B cell (primary cell): Measurements from ENCODE around the gene SLC39A8. TPM values are rescaled to one million over a fixed set of nuclear protein-coding genes. Genes with fewer than 3 reads are reported as not detected.
"Not testable (repeated sequence)": the region's sequence is repeated elsewhere in the genome, so short reads cannot be mapped to it uniquely, and the experiment has no call there.

Source experiments
- ATAC-seq: fragments of 200-7000 bp; cut with Tn5 transposase; one replicate; pipeline ENCODE4 v1.10.0; 2021; ENCODE audit warnings: low read depth, mild to moderate bottlenecking, moderate number of reproducible peaks, moderate library complexity
- CTCF ChIA-PET: fragments of 350-600 bp; sonication (Branson Sonifier 250); formaldehyde crosslinking; loops from one replicate; lab custom pipeline; 2021; ENCODE audit warnings: antibody characterized with exemption, inconsistent platforms; lab: Charles Lee
- POLR2A ChIA-PET: fragments of 350-600 bp; sonication (Branson Sonifier 250); formaldehyde crosslinking; loops from one replicate; lab custom pipeline; 2021; ENCODE audit warnings: antibody characterized with exemption; lab: Charles Lee
- DNase-seq: peaks from one replicate; pipeline ENCODE4 v3.0.0; 2013
- H2AFZ ChIP-seq: 2 replicates; pipeline ENCODE4 v1.6.1; 2012; ENCODE audit warnings: mild to moderate bottlenecking, low read depth, low read length; ENCODE audit not compliant: insufficient read depth, poor library complexity, severe bottlenecking
- H3K27ac ChIP-seq, 2 donors: 1 replicate in 1 of 2; 2 replicates in 1 of 2; pipeline ENCODE4 v1.5.1; 2012 to 2013; ENCODE audit warnings: low read length in 2 of 2, mild to moderate bottlenecking in 2 of 2, moderate library complexity in 1 of 2
- H3K27me3 ChIP-seq, 4 experiments: fragments of 200-600 bp in 1 of 4; sonication (generic) in 1 of 4; replicated peaks in 1 of 4; 1 replicate in 2 of 4; 2 replicates in 2 of 4; pipeline versions ENCODE4 v1.6.1 to v1.7.0; 2013 to 2016; ENCODE audit warnings: low read length in 3 of 4, mild to moderate bottlenecking in 2 of 4, mixed read lengths in 1 of 4, moderate library complexity in 1 of 4; ENCODE audit not compliant: insufficient read depth in 4 of 4, control insufficient read depth in 3 of 4; ENCODE audit errors: control extremely low read depth in 1 of 4
- H3K36me3 ChIP-seq, 2 experiments: replicated peaks in 1 of 2; 1 replicate in 1 of 2; 2 replicates in 1 of 2; pipeline versions ENCODE4 v1.6.1 to v1.7.1; 2013; ENCODE audit warnings: low read length in 1 of 2; ENCODE audit not compliant: insufficient read depth in 2 of 2, control insufficient read depth in 1 of 2; ENCODE audit errors: control extremely low read depth in 1 of 2, extremely low read depth in 1 of 2
- H3K4me1 ChIP-seq, 2 donors: fragments of 200-600 bp in 1 of 2; sonication (generic) in 1 of 2; 1 replicate in 1 of 2; 2 replicates in 1 of 2; pipeline versions ENCODE4 v1.5.1 to v1.6.1; 2013 to 2017; ENCODE audit warnings: low read length in 2 of 2; ENCODE audit not compliant: control insufficient read depth in 2 of 2, insufficient read depth in 2 of 2
- H3K4me2 ChIP-seq: replicated peaks from 2 replicates; pipeline ENCODE3; 2012; ENCODE audit warnings: mild to moderate bottlenecking, low read depth, low read length; ENCODE audit not compliant: poor library complexity, severe bottlenecking
- H3K4me3 ChIP-seq, 5 experiments: fragments of 200-600 bp in 1 of 5; sonication (generic) in 1 of 5; 1 replicate in 3 of 5; 2 replicates in 2 of 5; pipeline versions ENCODE4 v1.5.1 to v1.7.0; 2011 to 2016; ENCODE audit warnings: low read length in 4 of 5, mild to moderate bottlenecking in 4 of 5, low read depth in 2 of 5, control low read depth in 1 of 5, moderate library complexity in 1 of 5; ENCODE audit not compliant: insufficient read depth in 1 of 5; ENCODE audit errors: control extremely low read depth in 1 of 5, extremely low read depth in 1 of 5
- H3K79me2 ChIP-seq: fragments of 200-600 bp; sonication (generic); one replicate; pipeline ENCODE4 v1.6.0; 2016; ENCODE audit warnings: low read length; ENCODE audit not compliant: control insufficient read depth, insufficient read depth
- H3K9ac ChIP-seq: fragments of 200-600 bp; sonication (generic); 2 replicates; pipeline ENCODE4 v1.6.1; 2017; ENCODE audit warnings: mild to moderate bottlenecking, low read length, moderate library complexity
- H3K9me3 ChIP-seq, 3 donors: one replicate each; pipeline versions ENCODE4 v1.6.1 to v1.7.1; 2013; ENCODE audit warnings: low read length in 2 of 3; ENCODE audit not compliant: control insufficient read depth in 2 of 3, insufficient read depth in 1 of 3; ENCODE audit errors: control extremely low read depth in 1 of 3
- H4K20me1 ChIP-seq: 2 replicates; pipeline ENCODE4 v1.6.0; 2012; ENCODE audit warnings: mild to moderate bottlenecking, low read length; ENCODE audit not compliant: insufficient read depth, control insufficient read depth, poor library complexity, severe bottlenecking
- H3K27ac Mint-ChIP-seq: one replicate; pipeline ENCODE4 v1.8.0; 2021; ENCODE audit warnings: mixed read lengths
- H3K27me3 Mint-ChIP-seq: one replicate; pipeline ENCODE4 v1.8.0; 2021; ENCODE audit warnings: mixed read lengths
- H3K4me1 Mint-ChIP-seq: one replicate; pipeline ENCODE4 v1.8.0; 2021; ENCODE audit warnings: mixed read lengths
- H3K4me3 Mint-ChIP-seq: one replicate; pipeline ENCODE4 v1.8.0; 2021; ENCODE audit warnings: mixed read lengths
- H3K9me3 Mint-ChIP-seq: one replicate; pipeline ENCODE4 v1.8.0; 2022; ENCODE audit warnings: mixed read lengths; ENCODE audit not compliant: insufficient read depth
- CTCF ChIP-seq: fragments of 200-600 bp; IDR thresholded peaks from one replicate; pipeline ENCODE4 v1.8.0; 2022; ENCODE audit warnings: antibody characterized with exemption, mild to moderate bottlenecking
- EZH2 ChIP-seq: IDR thresholded peaks from 2 replicates; pipeline ENCODE4 v1.6.1; 2012; ENCODE audit warnings: borderline replicate concordance, low read depth, mild to moderate bottlenecking, moderate library complexity, low read length; ENCODE audit not compliant: insufficient read depth, poor library complexity, severe bottlenecking
- WGBS: methylation state at CpG from one replicate; pipeline ENCODE4 v1.1.5; 2013; ENCODE audit warnings: missing lambda C conversion rate; ENCODE audit not compliant: insufficient coverage; 5-methylcytosine and 5-hydroxymethylcytosine counted together
- intact Hi-C: fragments of 100-400 bp; cut with micrococcal nuclease; formaldehyde crosslinking; loops from one replicate; pipeline ENCODE4 v1.10.0; 2022
- polyA plus RNA-seq: library from polyadenylated mRNA; depleted of rRNA; stranded (reverse); fragments of >200 nt; gene quantifications from 2 replicates; pipeline ENCODE4 v1.2.3, GENCODE V29; 2012
- total RNA-seq, 2 donors: library from RNA; stranded (reverse); fragments of 120-200 nt in 1 of 2; gene quantifications; 1 replicate in 1 of 2; 2 replicates in 1 of 2; pipeline versions ENCODE4 v1.2.3 to v1.2.4, GENCODE V29; 2013 to 2022

Gene SLC39A8
- total and polyA plus RNA-seq, 2 donors (not counting 1 experiment from before 2014, with no cell fraction given) = 2.4 to 8.4 TPM

GRCh38 chr4:102386966-102387365, 41.7 kb upstream of the SLC39A8 start:
- H3K79me2 ChIP-seq = no peaks in the 10 kb centered on the region
- Mint-ChIP-seq H3K4me3 (no peak overlapping the region), H3K27ac (no peak overlapping the region), H3K9me3 (no peaks in the 10 kb centered on the region), H3K4me1 (peaks cover 6% of the 10 kb centered on the region), H3K27me3 (peaks cover 32% of the 10 kb centered on the region)
- no CpG with 5 or more reads among the region's 3 CpGs for WGBS
- H3K27ac ChIP-seq = no peak overlapping the region
- H2AFZ ChIP-seq = no peak overlapping the region
- H3K36me3 ChIP-seq = no peaks in the 10 kb centered on the region
- H4K20me1 ChIP-seq = no peaks in the 10 kb centered on the region
- peaks cover 0 to 6% (median 2%) of the 10 kb centered on the region in 4 experiments for H3K27me3 ChIP-seq
- ATAC-seq = no peak
- H3K9me3 ChIP-seq = peaks cover 0 to 1% (median 0%) of the 10 kb centered on the region in 3 donors
- ChIA-PET POLR2A (no interaction called here), CTCF (no interaction called here)
- no peak overlapping the region for H3K9ac ChIP-seq
- DNase-seq = no peak
- no peak overlapping the region for H3K4me2 ChIP-seq
- no peaks in the 10 kb centered on the region for H3K4me1 ChIP-seq
- no peak for TF ChIP-seq CTCF
- TF ChIP-seq EZH2 = no peak
- intact Hi-C loops = no loop called here
- no peak overlapping the region for H3K4me3 ChIP-seq

GRCh38 chr4:102380253-102380652, 35.0 kb upstream of the SLC39A8 start:
- CTCF ChIA-PET, H2AFZ ChIP-seq, H3K36me3 ChIP-seq, H3K4me2 ChIP-seq, H3K27me3 ChIP-seq, H3K4me1 ChIP-seq, intact Hi-C loops, H3K9me3 Mint-ChIP-seq, ATAC-seq, POLR2A ChIA-PET, H3K9me3 ChIP-seq, H3K4me3 ChIP-seq, H3K4me1 Mint-ChIP-seq, DNase-seq, H4K20me1 ChIP-seq, H3K4me3 Mint-ChIP-seq, H3K9ac ChIP-seq, H3K27ac Mint-ChIP-seq, H3K27ac ChIP-seq, H3K79me2 ChIP-seq: not testable (repeated sequence)
- WGBS = 89% methylated on average over 10 of the region's 10 CpGs
- H3K27me3 Mint-ChIP-seq = peaks cover 38% of the 10 kb centered on the region
